A549 (cell line): Measurements from ENCODE around the gene OR6Q1. TPM values are rescaled to one million over a fixed set of nuclear protein-coding genes. Genes with fewer than 3 reads are reported as not detected.

Experiments
- ATAC-seq, 2 experiments: fragments of 200-7000 bp in 1 of 2; fragments of >200 bp in 1 of 2; cut with Nextera tagmentation in 1 of 2; cut with Tn5 transposase in 1 of 2; 3 replicates each; pipeline versions ENCODE4 v1.8.0 to v1.9.1; 2018 to 2020; ENCODE audit warnings: mild to moderate bottlenecking in 1 of 2, moderate library complexity in 1 of 2
- CTCF ChIA-PET: fragments of 300-600 bp; sonication (Branson Sonifier 250); formaldehyde crosslinking; extraction: SDS; loops from one replicate; lab custom pipeline; 2021; ENCODE audit warnings: antibody characterized with exemption, inconsistent platforms; lab: Yijun Ruan, JAX
- POLR2A ChIA-PET: fragments of 350-600 bp; formaldehyde crosslinking; extraction: SDS; loops from one replicate; lab custom pipeline; 2021; ENCODE audit warnings: antibody characterized with exemption, inconsistent platforms; lab: Yijun Ruan, JAX
- DNase-seq, 2 experiments: peaks; one replicate each; pipeline versions ENCODE4 v3.0.0 to v3.0.0-alpha.2; 2011 to 2016; ENCODE audit warnings: low read depth in 1 of 2, low spot score in 1 of 2
- FAIRE-seq: peaks from 2 replicates; lab custom pipeline; 2011; peaks lifted over from hg19 to GRCh38; lab: Jason Lieb, UNC
- H3K27ac ChIP-seq, 2 experiments: fragments of >200 bp; sonication (Bioruptor Twin); formaldehyde crosslinking; 3 replicates each; pipeline ENCODE4 v1.5.1; 2016 to 2017
- H3K4me1 ChIP-seq: fragments of >200 bp; sonication (Bioruptor Twin); formaldehyde crosslinking; 3 replicates; pipeline ENCODE4 v1.6.1; 2016
- H3K4me2 ChIP-seq: fragments of >200 bp; sonication (Bioruptor Twin); formaldehyde crosslinking; 3 replicates; pipeline ENCODE4 v1.6.1; 2016
- H3K4me3 ChIP-seq: fragments of >200 bp; sonication (Bioruptor Twin); formaldehyde crosslinking; 3 replicates; pipeline ENCODE4 v1.5.1; 2016
- H3K9me3 ChIP-seq: fragments of >200 bp; sonication (Bioruptor Twin); formaldehyde crosslinking; 3 replicates; pipeline ENCODE4 v1.6.1; 2016
- CBX2 ChIP-seq: fragments of 200-600 bp; sonication (generic); IDR thresholded peaks from 2 replicates; pipeline ENCODE4 v1.6.1; 2016; ENCODE audit warnings: low read depth, mild to moderate bottlenecking, borderline replicate concordance
- CEBPB ChIP-seq, 2 experiments: fragments of >200 bp in 1 of 2; sonication (Bioruptor Twin) in 1 of 2; formaldehyde crosslinking in 1 of 2; IDR thresholded peaks; 2 replicates each; pipeline ENCODE4 v1.6.1; 2012 to 2016
- CHD4 ChIP-seq: fragments of 200-600 bp; sonication (generic); IDR thresholded peaks from 2 replicates; pipeline ENCODE4 v1.6.1; 2016; ENCODE audit warnings: antibody characterized with exemption, mild to moderate bottlenecking, borderline replicate concordance
- EHMT2 ChIP-seq: fragments of 200-600 bp; sonication (generic); IDR thresholded peaks from 2 replicates; pipeline ENCODE4 v1.6.1; 2016; ENCODE audit warnings: antibody characterized with exemption, low read depth, mild to moderate bottlenecking, moderate library complexity
- EP300 ChIP-seq, 2 experiments: fragments of >200 bp; sonication (Bioruptor Twin); formaldehyde crosslinking; IDR thresholded peaks; 2 replicates in 1 of 2; 3 replicates in 1 of 2; pipeline ENCODE4 v1.6.1; 2016 to 2017
- ESRRA ChIP-seq: fragments of 150-350 bp; IDR thresholded peaks from 2 replicates; pipeline ENCODE4 v1.6.1; 2014; ENCODE audit warnings: mild to moderate bottlenecking, low read length, borderline replicate concordance
- FOSB ChIP-seq: fragments of 250-450 bp; sonication (Bioruptor Pico); IDR thresholded peaks from 2 replicates; pipeline ENCODE4 v1.5.0; 2020; ENCODE audit warnings: mild to moderate bottlenecking, moderate library complexity
- HDAC2 ChIP-seq: fragments of 200-600 bp; sonication (generic); IDR thresholded peaks from 2 replicates; pipeline ENCODE4 v1.6.1; 2016
- HMGXB4 ChIP-seq: fragments of 250-450 bp; sonication (Bioruptor Pico); IDR thresholded peaks from 2 replicates; pipeline ENCODE4 v1.5.0; 2021; ENCODE audit warnings: mild to moderate bottlenecking, moderate library complexity, borderline replicate concordance
- HOXB5 ChIP-seq: fragments of 250-450 bp; sonication (Bioruptor Pico); IDR thresholded peaks from 2 replicates; pipeline ENCODE4 v1.5.0; 2020; ENCODE audit warnings: mild to moderate bottlenecking, moderate library complexity
- JUN ChIP-seq, 2 experiments: fragments of >200 bp; sonication (Bioruptor Twin); formaldehyde crosslinking; IDR thresholded peaks; 2 replicates in 1 of 2; 3 replicates in 1 of 2; pipeline ENCODE4 v1.6.1; 2016 to 2017
- KDM1A ChIP-seq: fragments of 200-600 bp; sonication (generic); IDR thresholded peaks from 2 replicates; pipeline ENCODE4 v1.6.1; 2016; ENCODE audit warnings: low read depth, mild to moderate bottlenecking
- MAFK ChIP-seq: fragments of 450-650 bp; IDR thresholded peaks from 2 replicates; pipeline ENCODE4 v1.6.1; 2014; ENCODE audit not compliant: partially characterized antibody
- MAX ChIP-seq: IDR thresholded peaks from 2 replicates; pipeline ENCODE4 v1.6.1; 2012
- MAZ ChIP-seq: fragments of 150-350 bp; IDR thresholded peaks from 2 replicates; pipeline ENCODE4 v1.6.1; 2014; ENCODE audit warnings: antibody characterized with exemption, low read depth, low read length, borderline replicate concordance
- MYC ChIP-seq: IDR thresholded peaks from 2 replicates; pipeline ENCODE4 v1.6.1; 2012; ENCODE audit warnings: mild to moderate bottlenecking, inconsistent platforms, low read length, improper control_type of control experiment, borderline replicate concordance
- NFE2L2 ChIP-seq: fragments of 150-350 bp; conservative IDR thresholded peaks from 2 replicates; pipeline ENCODE4 v1.6.1; 2014; ENCODE audit warnings: low read length
- NR3C1 ChIP-seq: fragments of >200 bp; sonication (Bioruptor Twin); formaldehyde crosslinking; IDR thresholded peaks from 3 replicates; pipeline ENCODE4 v1.6.1; 2017
- PHF8 ChIP-seq: fragments of 200-600 bp; sonication (generic); IDR thresholded peaks from 2 replicates; pipeline ENCODE4 v1.6.1; 2016; ENCODE audit warnings: low read depth, mild to moderate bottlenecking, antibody characterized with exemption, moderate library complexity, borderline replicate concordance
- RCOR1 ChIP-seq: fragments of 150-350 bp; IDR thresholded peaks from 2 replicates; pipeline ENCODE4 v1.6.1; 2014; ENCODE audit warnings: antibody characterized with exemption, low read length, low read depth
- TFCP2L1 ChIP-seq: fragments of 250-450 bp; sonication (Bioruptor Pico); IDR thresholded peaks from 2 replicates; pipeline ENCODE4 v1.5.0; 2021; ENCODE audit warnings: mild to moderate bottlenecking
- TP53 ChIP-seq: fragments of 250-450 bp; sonication (Bioruptor Pico); IDR thresholded peaks from 2 replicates; pipeline ENCODE4 v1.5.0; 2021; ENCODE audit warnings: mild to moderate bottlenecking, moderate library complexity
- ZNF302 ChIP-seq: fragments of 250-450 bp; sonication (Bioruptor Pico); IDR thresholded peaks from 2 replicates; pipeline ENCODE4 v1.9.0; 2021; ENCODE audit warnings: inconsistent platforms, mild to moderate bottlenecking, moderate library complexity
- WGBS: methylation state at CpG from one replicate; pipeline ENCODE4 v1.1.6; 2017; ENCODE audit errors: missing lambda C conversion rate; 5-methylcytosine and 5-hydroxymethylcytosine counted together
- polyA plus RNA-seq, 4 experiments: library from polyadenylated mRNA; depleted of rRNA in 3 of 4; stranded (reverse); fragments of >200 nt; fragmentation: RNase III in 1 of 4; extraction: RNeasy Plus Mini Kit Qiagen cat#74134 plus additional on column Dnase treatment in 1 of 4; gene quantifications; 2 replicates in 3 of 4; 3 replicates in 1 of 4; pipeline ENCODE4 v1.2.3, GENCODE V29; 2011 to 2017
- TF ChIP-seq, protein P1 (sequence below): fragments of >200 bp; sonication (Bioruptor Twin); formaldehyde crosslinking; IDR thresholded peaks from 3 replicates; pipeline ENCODE4 v1.5.1; 2016
- TF ChIP-seq, protein P2 (sequence below): fragments of 250-450 bp; sonication (Bioruptor Pico); IDR thresholded peaks from 2 replicates; pipeline ENCODE4 v1.5.0; 2020; ENCODE audit warnings: low read depth, mild to moderate bottlenecking, moderate library complexity

Gene OR6Q1
- polyA plus RNA-seq, 2 of the 4 experiments (the other 2 are of a cell fraction): not detected

GRCh38 chr11:58055806-58056401 lies 25.2 kb downstream of the OR6Q1 start:
- 16% methylated on average over 1 of the region's 1 CpG for WGBS
- Histone ChIP-seq H3K4me3 (no peak overlapping the region), H3K4me2 (no peak overlapping the region), H3K4me1 (peaks cover 10% of the 10 kb centered on the region; the same call in 2 of the 3 replicates), H3K9me3 (no peaks in the 10 kb centered on the region), H3K27ac (no peak overlapping the region)
- TF ChIP-seq CBX2: no peak
- TF ChIP-seq MYC: no peak
- no peak for TF ChIP-seq TP53 (CRISPR knock-in tag)
- TF ChIP-seq NFE2L2: no peak; the same call in 1 of the 2 replicates
- TF ChIP-seq HMGXB4 (CRISPR knock-in tag): no peak
- TF ChIP-seq FOSB: no peak
- TF ChIP-seq, protein P1, sequence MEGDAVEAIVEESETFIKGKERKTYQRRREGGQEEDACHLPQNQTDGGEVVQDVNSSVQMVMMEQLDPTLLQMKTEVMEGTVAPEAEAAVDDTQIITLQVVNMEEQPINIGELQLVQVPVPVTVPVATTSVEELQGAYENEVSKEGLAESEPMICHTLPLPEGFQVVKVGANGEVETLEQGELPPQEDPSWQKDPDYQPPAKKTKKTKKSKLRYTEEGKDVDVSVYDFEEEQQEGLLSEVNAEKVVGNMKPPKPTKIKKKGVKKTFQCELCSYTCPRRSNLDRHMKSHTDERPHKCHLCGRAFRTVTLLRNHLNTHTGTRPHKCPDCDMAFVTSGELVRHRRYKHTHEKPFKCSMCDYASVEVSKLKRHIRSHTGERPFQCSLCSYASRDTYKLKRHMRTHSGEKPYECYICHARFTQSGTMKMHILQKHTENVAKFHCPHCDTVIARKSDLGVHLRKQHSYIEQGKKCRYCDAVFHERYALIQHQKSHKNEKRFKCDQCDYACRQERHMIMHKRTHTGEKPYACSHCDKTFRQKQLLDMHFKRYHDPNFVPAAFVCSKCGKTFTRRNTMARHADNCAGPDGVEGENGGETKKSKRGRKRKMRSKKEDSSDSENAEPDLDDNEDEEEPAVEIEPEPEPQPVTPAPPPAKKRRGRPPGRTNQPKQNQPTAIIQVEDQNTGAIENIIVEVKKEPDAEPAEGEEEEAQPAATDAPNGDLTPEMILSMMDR: no peak
- no peak for TF ChIP-seq HDAC2
- TF ChIP-seq MAX: no peak
- TF ChIP-seq HOXB5 (CRISPR knock-in tag): no peak
- TF ChIP-seq CHD4: no peak
- TF ChIP-seq PHF8: no peak
- no peak for TF ChIP-seq ZNF302 (CRISPR knock-in tag)
- no peak for TF ChIP-seq EHMT2
- TF ChIP-seq RCOR1: no peak
- TF ChIP-seq KDM1A: no peak
- TF ChIP-seq ESRRA: no peak
- TF ChIP-seq JUN (IDR thresholded peaks at IDR 0.05): no peak
- no peak for TF ChIP-seq EP300 (IDR thresholded peaks at IDR 0.05)
- TF ChIP-seq, protein P2, sequence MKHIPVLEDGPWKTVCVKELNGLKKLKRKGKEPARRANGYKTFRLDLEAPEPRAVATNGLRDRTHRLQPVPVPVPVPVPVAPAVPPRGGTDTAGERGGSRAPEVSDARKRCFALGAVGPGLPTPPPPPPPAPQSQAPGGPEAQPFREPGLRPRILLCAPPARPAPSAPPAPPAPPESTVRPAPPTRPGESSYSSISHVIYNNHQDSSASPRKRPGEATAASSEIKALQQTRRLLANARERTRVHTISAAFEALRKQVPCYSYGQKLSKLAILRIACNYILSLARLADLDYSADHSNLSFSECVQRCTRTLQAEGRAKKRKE (CRISPR knock-in tag): no peak
- ATAC-seq (no peak), FAIRE-seq (no peak), DNase-seq (no peak)
- CTCF ChIA-PET: no interaction called here
- POLR2A ChIA-PET: no interaction called here

GRCh38 chr11:58057481-58057880 lies 26.7 kb downstream of the OR6Q1 start:
- H3K27ac ChIP-seq: no peak overlapping the region
- ChIA-PET CTCF (no interaction called here), POLR2A (no interaction called here)
- H3K4me2 ChIP-seq: no peak overlapping the region
- DNase-seq (no peak), ATAC-seq (no peak), FAIRE-seq (no peak)
- H3K9me3 ChIP-seq: no peaks in the 10 kb centered on the region
- H3K4me1 ChIP-seq: peaks cover 13% of the 10 kb centered on the region; the same call in 2 of the 3 replicates
- 45% methylated on average over 3 of the region's 3 CpGs for WGBS
- TF ChIP-seq MAZ (no peak), CEBPB (IDR thresholded peaks at IDR 0.05) (no peak), NFE2L2 (no peak), TFCP2L1 (CRISPR knock-in tag) (no peak), MAFK (no peak), NR3C1 (no peak), KDM1A (no peak)
- H3K4me3 ChIP-seq: no peak overlapping the region
